PC-3 (cell line): ENCODE results near the gene KCNQ1. TPM values are rescaled to one million over a fixed set of nuclear protein-coding genes. Genes with fewer than 3 reads are reported as not detected.

Experiments used
- ATAC-seq: fragments of 200-7000 bp; cut with Tn5 transposase; 2 replicates; pipeline ENCODE4 v1.9.1; 2020; ENCODE audit warnings: mild to moderate bottlenecking, moderate library complexity
- BruUV-seq: library from RNA; stranded (reverse); fragments of 400-500 nt; replicated peaks from 2 replicates; lab custom pipeline; 2021; lab: Mats Ljungman, UMichigan
- CTCF ChIA-PET: fragments of 300-600 bp; sonication (Branson Sonifier 250); formaldehyde crosslinking; loops from one replicate; lab custom pipeline; 2022; ENCODE audit warnings: antibody characterized with exemption; lab: Charles Lee
- POLR2A ChIA-PET: fragments of 300-600 bp; sonication (Branson Sonifier 250); formaldehyde crosslinking; loops from one replicate; lab custom pipeline; 2022; ENCODE audit warnings: antibody characterized with exemption; ENCODE audit not compliant: unreplicated experiment; lab: Charles Lee
- DNase-seq: peaks from one replicate; pipeline ENCODE4 v3.0.0-alpha.2; 2015
- H2AFZ ChIP-seq: fragments of 300-600 bp; sonication (generic); 2 replicates; pipeline ENCODE4 v1.6.0; 2016; ENCODE audit warnings: antibody characterized with exemption, low read length
- H3F3A ChIP-seq: fragments of 300-600 bp; sonication (generic); one replicate; pipeline ENCODE4 v1.6.0; 2017; ENCODE audit warnings: antibody characterized with exemption, low read length, control low read depth, mild to moderate bottlenecking; ENCODE audit not compliant: unreplicated experiment
- H3K27ac ChIP-seq: fragments of 300-600 bp; sonication (generic); 2 replicates; pipeline ENCODE4 v1.5.1; 2016; ENCODE audit warnings: mild to moderate bottlenecking, low read length
- H3K27me3 ChIP-seq: fragments of 300-600 bp; sonication (generic); 2 replicates; pipeline ENCODE4 v1.6.1; 2016; ENCODE audit warnings: low read length, mixed read lengths
- H3K36me3 ChIP-seq: fragments of 300-600 bp; sonication (generic); 2 replicates; pipeline ENCODE4 v1.6.1; 2016; ENCODE audit warnings: low read depth, mixed run types, low read length, mixed read lengths
- H3K4me1 ChIP-seq: fragments of 300-600 bp; sonication (generic); 2 replicates; pipeline ENCODE4 v1.5.1; 2016; ENCODE audit warnings: low read length; ENCODE audit not compliant: insufficient read depth
- H3K4me2 ChIP-seq: fragments of 300-600 bp; sonication (generic); 2 replicates; pipeline ENCODE4 v1.6.0; 2016; ENCODE audit warnings: low read length
- H3K4me3 ChIP-seq: fragments of 300-600 bp; sonication (generic); 2 replicates; pipeline ENCODE4 v1.5.1; 2016; ENCODE audit warnings: mild to moderate bottlenecking, low read length, mixed read lengths
- H3K79me2 ChIP-seq: fragments of 300-600 bp; sonication (generic); 2 replicates; pipeline ENCODE4 v1.6.1; 2017; ENCODE audit warnings: low read length, mixed read lengths
- H3K9ac ChIP-seq: fragments of 300-600 bp; sonication (generic); 2 replicates; pipeline ENCODE4 v1.6.0; 2016; ENCODE audit warnings: mild to moderate bottlenecking, low read length
- H3K9me2 ChIP-seq: fragments of 300-600 bp; sonication (generic); replicated peaks from 2 replicates; pipeline ENCODE4 v1.6.1; 2016; ENCODE audit warnings: mixed run types, low read length, mixed read lengths
- H3K9me3 ChIP-seq: fragments of 300-600 bp; sonication (generic); 2 replicates; pipeline ENCODE4 v1.6.1; 2016; ENCODE audit warnings: low read length, mixed read lengths
- H4K20me1 ChIP-seq: fragments of 300-600 bp; sonication (generic); 2 replicates; pipeline ENCODE4 v1.6.1; 2016; ENCODE audit warnings: low read length, mixed read lengths
- CTCF ChIP-seq: fragments of 300-600 bp; sonication (generic); conservative IDR thresholded peaks from 2 replicates; pipeline ENCODE4 v1.5.1; 2017; ENCODE audit warnings: antibody characterized with exemption, low read depth, mild to moderate bottlenecking, low read length
- EZH2 ChIP-seq: fragments of 300-600 bp; sonication (generic); IDR thresholded peaks from one replicate; pipeline ENCODE4 v1.6.1; 2017; ENCODE audit warnings: antibody characterized with exemption, mild to moderate bottlenecking, low read length; ENCODE audit not compliant: unreplicated experiment
- EZH2phosphoT487 ChIP-seq: fragments of 300-600 bp; sonication (generic); IDR thresholded peaks from 2 replicates; pipeline ENCODE4 v1.6.1; 2018; ENCODE audit warnings: mild to moderate bottlenecking, antibody characterized with exemption, low read length, borderline replicate concordance
- intact Hi-C: fragments of 100-400 bp; cut with micrococcal nuclease; formaldehyde crosslinking; loops from 2 replicates; pipeline ENCODE4 v1.9.0; 2023
- total RNA-seq: library from RNA; depleted of rRNA; stranded (reverse); fragments of >200 nt; gene quantifications from 2 replicates; pipeline ENCODE4 v1.2.3, GENCODE V29; 2014

The KCNQ1 gene
- total RNA-seq, 1 experiment from 2014 or later = 0.40 TPM

- H3K9me3 ChIP-seq = no peaks in the 10 kb centered on the region
- BruUV-seq = no TSS peak
- no peaks in the 10 kb centered on the region for H4K20me1 ChIP-seq
- no peak overlapping the region for H3K4me2 ChIP-seq
- no peaks in the 10 kb centered on the region for H3F3A ChIP-seq
- TF ChIP-seq CTCF = no peak
- no peak for TF ChIP-seq EZH2phosphoT487
- H3K9ac ChIP-seq = no peak overlapping the region
- H3K27me3 ChIP-seq = no peaks in the 10 kb centered on the region
- ATAC-seq (no peak), DNase-seq (no peak)
- POLR2A ChIA-PET = no interaction called here
- intact Hi-C loops = no loop called here
- no peaks in the 10 kb centered on the region for H3K79me2 ChIP-seq
- no peak overlapping the region for H2AFZ ChIP-seq
- H3K9me2 ChIP-seq = no peaks in the 10 kb centered on the region
- CTCF ChIA-PET = no interaction called here
- H3K4me3 ChIP-seq = no peak overlapping the region
- no peak overlapping the region for H3K27ac ChIP-seq
- no peaks in the 10 kb centered on the region for H3K36me3 ChIP-seq
- 0 out of 2 replicates have a peak, but pooled peaks cover 3% of the 10 kb centered on the region for H3K4me1 ChIP-seq
These were observed 361.7 kb downstream of the KCNQ1 start for GRCh38 chr11:2806351-2807024.

- Histone ChIP-seq H3K4me3 (peak overlapping the region; percentile 38; the same call in 1 of the 2 replicates), H3K27me3 (no peaks in the 10 kb centered on the region), H3K9me2 (no peaks in the 10 kb centered on the region), H3K27ac (no peak overlapping the region), H3K9ac (no peak overlapping the region), H3K36me3 (no peaks in the 10 kb centered on the region), H4K20me1 (no peaks in the 10 kb centered on the region), H3K4me2 (peak overlapping the region; percentile 69), H3K9me3 (no peaks in the 10 kb centered on the region), H2AFZ (peak overlapping the region; percentile 48; the same call in 1 of the 2 replicates), H3K79me2 (no peaks in the 10 kb centered on the region), H3K4me1 (0 out of 2 replicates have a peak, but pooled peaks cover 3% of the 10 kb centered on the region), H3F3A (no peaks in the 10 kb centered on the region)
- ATAC-seq (peak; percentile 88), DNase-seq (peak; percentile 39)
- BruUV-seq = no TSS peak
- ChIA-PET CTCF (no interaction called here), POLR2A (no interaction called here)
- TF ChIP-seq EZH2 = no peak
- no peak for TF ChIP-seq EZH2phosphoT487
- TF ChIP-seq CTCF = no peak
- intact Hi-C loops = no loop called here
These were observed 362.3 kb downstream of the KCNQ1 start for GRCh38 chr11:2807025-2807681.

GRCh38 chr11:2807801-2808241 is 363.0 kb downstream of the KCNQ1 start:
- Histone ChIP-seq H3K79me2 (no peaks in the 10 kb centered on the region), H4K20me1 (no peaks in the 10 kb centered on the region), H3K4me2 (peak overlapping the region; percentile 69), H3K9me3 (no peaks in the 10 kb centered on the region), H3K9me2 (no peaks in the 10 kb centered on the region), H3K27ac (no peak overlapping the region), H3K4me1 (0 out of 2 replicates have a peak, but pooled peaks cover 3% of the 10 kb centered on the region), H3K9ac (no peak overlapping the region), H3K4me3 (peak overlapping the region; percentile 38; the same call in 1 of the 2 replicates), H3K36me3 (no peaks in the 10 kb centered on the region), H3K27me3 (no peaks in the 10 kb centered on the region), H2AFZ (peak overlapping the region; percentile 48; the same call in 1 of the 2 replicates), H3F3A (no peaks in the 10 kb centered on the region)
- no TSS peak for BruUV-seq
- DNase-seq = no peak
- CTCF ChIA-PET = no interaction called here
- POLR2A ChIA-PET = no interaction called here
- TF ChIP-seq CTCF = no peak
- TF ChIP-seq EZH2 = no peak
- no peak for TF ChIP-seq EZH2phosphoT487
- ATAC-seq = no peak
- intact Hi-C loops = no loop called here
